Activated CD4-positive, alpha-beta T cell treated with anti-CD3 and anti-CD28 coated beads, Interleukin-2, amount 50 U/mL, for 16 hours (primary cell): Measurements from ENCODE around the gene ANKRD44.

ENCODE experiments used
- DNase-seq: peaks from one replicate; pipeline ENCODE4 v3.0.0-alpha.2; 2020

Gene ANKRD44

GRCh38 chr2:197137826-197138477, 172.6 kb downstream of the ANKRD44 start:
- DNase-seq, result peak; percentile 47

- peak; percentile 24 for DNase-seq
These were observed 173.3 kb downstream of the ANKRD44 start for GRCh38 chr2:197137231-197137630.

DNA sequence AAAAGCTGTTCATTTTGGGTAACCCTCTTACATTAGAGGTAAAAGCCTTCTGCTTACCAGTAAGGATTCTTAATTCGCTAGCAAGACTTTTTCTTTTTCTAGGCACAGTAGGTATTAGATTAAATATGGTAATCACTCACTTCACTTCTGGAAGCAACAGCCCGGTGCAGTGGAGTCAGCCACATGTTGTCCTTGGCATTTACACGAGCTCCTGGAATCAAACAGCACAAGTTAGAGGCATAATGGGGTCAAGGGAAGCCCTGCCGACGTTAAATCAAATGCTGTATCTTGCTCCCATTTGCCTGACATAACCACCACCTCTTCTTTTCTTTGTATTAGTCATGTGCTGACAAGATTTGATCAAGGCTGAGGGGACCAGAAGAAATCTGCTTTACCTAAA, 174.1 kb downstream of the ANKRD44 start:
- DNase-seq, result peak; percentile 21

DNA sequence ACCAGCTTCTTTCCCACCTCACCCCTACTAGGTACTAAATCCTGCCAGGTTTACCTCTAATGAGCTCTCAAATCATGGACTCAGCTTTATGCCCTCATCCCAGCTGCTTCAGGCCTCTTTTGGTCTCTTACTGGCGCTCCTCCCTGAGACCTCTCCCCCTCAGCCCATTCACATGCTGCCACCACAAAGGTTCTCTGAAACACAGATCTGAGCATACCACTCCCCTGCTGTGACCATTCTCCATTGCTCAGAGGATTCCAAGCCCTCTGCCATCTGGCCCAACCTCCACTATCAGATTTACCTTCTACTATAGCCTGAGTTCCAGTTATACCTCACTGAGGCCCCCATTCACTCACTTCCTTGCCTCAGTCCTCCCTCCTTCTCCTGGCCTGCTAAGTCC, 174.8 kb downstream of the ANKRD44 start:
- DNase-seq, result no peak

GRCh38 chr2:197134206-197134605, 176.4 kb downstream of the ANKRD44 start:
- DNase-seq, result no peak

GRCh38 chr2:197131558-197131855, 179.1 kb downstream of the ANKRD44 start:
- no peak for DNase-seq

DNA sequence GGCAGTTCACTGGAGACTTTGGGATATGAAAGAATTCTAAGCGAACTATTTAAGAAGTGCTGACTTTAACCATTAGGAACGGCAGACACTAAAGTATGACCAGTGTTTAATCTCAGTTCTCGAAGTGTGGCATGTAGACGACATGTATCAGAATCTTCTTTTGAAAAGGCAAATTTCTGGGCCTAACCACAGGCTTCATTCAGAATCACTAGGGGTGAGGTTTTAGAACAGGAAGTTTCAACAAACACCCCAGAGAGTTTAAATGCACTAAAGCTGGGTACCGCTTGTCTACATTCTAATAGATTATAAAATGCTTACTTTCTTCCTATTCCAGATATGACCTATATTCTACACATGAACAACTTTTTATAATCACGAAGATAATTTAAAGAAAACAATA, 180.3 kb downstream of the ANKRD44 start:
- peak; percentile 51 for DNase-seq

DNA sequence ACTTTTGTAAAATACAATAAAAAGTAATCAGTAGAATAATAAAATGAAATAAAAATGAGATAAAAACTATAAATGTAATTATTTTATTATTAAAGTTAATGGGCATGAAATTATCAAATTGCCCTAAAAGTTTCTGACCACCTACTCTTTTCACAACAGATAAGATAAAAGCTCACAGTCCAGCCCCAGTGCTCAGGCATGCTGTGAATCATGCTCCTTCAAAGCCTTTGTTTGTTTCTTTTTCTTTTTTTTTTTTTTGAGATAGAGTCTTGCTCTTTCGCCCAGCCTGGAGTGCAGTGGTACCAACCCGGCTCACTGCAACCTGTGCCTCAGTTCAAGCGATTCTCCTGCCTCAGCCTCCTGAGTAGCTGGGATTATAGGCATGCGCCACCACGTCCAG, 181.7 kb downstream of the ANKRD44 start:
- DNase-seq, result no peak

DNA sequence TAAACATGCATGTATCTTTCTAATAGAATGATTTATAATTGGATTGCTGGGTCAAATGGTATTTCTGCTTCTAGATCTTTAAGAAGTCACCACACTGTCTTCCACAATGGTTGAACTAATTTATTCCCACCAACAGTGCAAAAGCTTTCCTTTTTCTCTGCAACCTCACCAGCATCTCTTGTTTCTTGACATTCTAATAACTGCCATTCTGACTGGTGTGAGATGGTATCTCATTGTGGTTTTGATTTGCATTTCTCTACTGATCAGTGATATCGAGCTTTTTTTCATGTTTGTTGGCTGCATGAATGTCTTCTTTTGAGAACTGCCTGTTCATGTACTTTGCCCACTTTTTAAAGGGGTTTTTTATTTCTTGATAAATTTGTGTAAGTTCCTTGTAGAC, 182.5 kb downstream of the ANKRD44 start:
- peak; percentile 52 for DNase-seq

GRCh38 chr2:197126630-197127352, 183.8 kb downstream of the ANKRD44 start:
- no peak for DNase-seq

- no peak for DNase-seq
These were observed 185.8 kb downstream of the ANKRD44 start for GRCh38 chr2:197124639-197125390.

- DNase-seq, result no peak
These were observed 187.8 kb downstream of the ANKRD44 start for GRCh38 chr2:197122821-197123220.

DNA sequence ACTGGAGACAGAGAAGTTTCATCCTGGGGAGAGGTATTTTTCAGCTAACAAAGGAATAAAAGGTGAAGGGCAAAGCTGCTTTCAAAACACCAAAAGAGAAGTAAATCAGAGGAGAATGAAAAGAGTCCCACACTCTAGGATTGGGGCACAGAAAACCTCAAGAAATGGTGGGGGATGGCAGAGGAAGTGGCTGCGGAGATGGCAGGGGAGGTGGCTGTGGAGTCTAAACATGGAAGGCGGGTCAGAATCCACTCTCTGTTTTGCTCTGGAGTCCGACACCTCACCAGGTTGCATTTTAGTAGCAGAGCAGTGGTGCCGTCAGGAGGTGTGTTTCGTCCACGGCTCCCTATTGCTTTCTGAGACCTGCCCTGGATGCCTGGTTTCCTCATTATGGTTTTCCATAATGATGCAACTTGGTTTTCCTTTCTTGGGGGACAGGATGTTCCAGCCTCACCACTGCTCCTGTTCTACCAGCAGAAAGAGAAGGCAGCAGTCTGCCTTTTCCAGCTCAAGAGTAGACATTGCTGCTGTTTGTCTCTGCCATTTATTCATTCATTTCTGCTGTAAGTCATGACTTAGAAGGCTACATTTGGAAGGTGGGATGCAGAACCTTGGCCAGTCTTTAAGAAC, 188.7 kb downstream of the ANKRD44 start:
- no peak for DNase-seq

DNA sequence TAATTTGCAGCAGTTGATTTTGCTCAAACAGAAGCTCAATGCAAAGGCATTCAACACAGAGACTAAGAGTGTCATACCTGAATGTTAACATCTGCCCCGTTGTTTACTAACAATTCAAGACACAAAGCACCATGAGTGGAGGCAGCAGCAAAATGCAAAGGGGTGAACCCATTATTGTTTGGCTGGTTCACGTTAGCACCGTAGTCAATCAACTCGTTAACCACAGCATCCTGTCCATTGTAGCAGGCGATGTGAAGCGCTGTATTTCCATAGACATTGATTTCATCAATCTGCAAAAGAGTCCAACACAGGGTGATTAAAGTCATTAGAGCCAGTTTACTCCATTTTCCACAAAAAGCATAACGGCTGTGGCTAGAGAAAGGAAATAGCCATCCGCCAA, 189.3 kb downstream of the ANKRD44 start:
- peak; percentile 10 for DNase-seq

DNA sequence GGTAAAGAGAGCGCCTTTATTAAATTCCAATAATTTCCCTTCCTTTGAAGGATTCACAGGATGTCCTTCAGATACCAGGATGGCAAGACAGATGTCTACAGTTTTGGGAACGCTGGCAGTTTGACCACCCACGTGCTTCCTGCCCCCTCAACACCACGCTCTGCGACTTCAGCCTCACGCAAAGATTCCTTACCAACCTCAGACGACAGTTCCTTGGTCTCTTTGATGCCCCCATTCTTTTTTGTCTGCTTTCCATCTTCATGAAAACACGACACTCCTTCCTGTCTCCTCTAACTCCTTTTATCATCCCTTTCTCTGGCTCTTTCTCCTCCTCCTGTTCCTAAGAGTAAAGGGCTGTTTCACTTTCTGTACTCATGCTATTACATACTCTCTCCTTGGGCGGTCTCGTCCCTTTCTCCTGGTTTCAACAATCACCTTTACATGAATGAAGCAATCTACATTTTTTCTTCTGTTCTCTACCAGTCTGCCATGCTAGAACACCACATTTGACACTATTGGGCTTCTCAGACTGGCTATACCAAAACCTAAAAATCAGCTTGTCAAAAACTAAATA, 194.2 kb downstream of the ANKRD44 start:
- DNase-seq, result no peak

DNA sequence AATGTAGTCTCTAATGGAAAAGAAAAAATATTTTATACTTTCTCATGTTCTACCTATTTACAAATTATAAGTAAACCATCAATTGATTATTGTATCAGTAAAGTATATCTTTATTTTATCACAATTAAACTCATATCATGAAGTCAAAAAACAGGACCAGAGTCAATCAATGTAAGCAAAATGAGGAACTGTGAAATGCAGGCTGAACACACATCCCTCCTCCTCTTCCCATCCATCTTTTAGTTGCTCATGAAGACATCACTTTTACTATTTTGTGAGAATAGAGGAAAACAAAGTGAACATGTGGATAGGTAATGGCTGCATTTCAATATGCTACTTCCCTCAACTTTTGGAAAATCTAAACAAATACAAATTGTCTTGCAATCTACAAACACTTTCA, 195.3 kb downstream of the ANKRD44 start:
- DNase-seq, result no peak

GRCh38 chr2:197113275-197113711, 197.3 kb downstream of the ANKRD44 start:
- peak; percentile 37 for DNase-seq

- no peak for DNase-seq
These were observed 201.3 kb downstream of the ANKRD44 start for GRCh38 chr2:197109326-197109725.

DNA sequence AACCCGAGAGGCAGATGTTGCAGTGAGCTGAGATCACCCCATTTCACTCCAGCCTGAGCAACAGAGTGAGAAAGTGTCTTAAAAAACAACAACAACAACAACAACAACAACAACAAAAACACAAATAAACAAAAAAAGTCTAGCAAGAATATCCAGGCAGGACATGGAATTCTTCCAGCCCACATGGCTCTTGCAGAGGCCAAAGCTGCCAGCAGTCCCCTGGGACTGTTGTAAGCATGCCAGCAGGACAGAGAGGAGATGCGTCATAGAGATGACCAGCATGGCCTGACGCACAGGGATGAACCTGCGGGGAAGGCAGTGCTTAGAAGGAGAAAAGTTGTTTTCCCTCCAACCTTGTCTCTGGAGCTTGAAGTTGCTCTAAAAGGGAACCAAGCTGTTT, 201.8 kb downstream of the ANKRD44 start:
- DNase-seq, result no peak

- no peak for DNase-seq
These were observed 203.0 kb downstream of the ANKRD44 start for GRCh38 chr2:197107291-197108269.

- no peak for DNase-seq
These were observed 207.2 kb downstream of the ANKRD44 start for GRCh38 chr2:197103363-197103762.

DNA sequence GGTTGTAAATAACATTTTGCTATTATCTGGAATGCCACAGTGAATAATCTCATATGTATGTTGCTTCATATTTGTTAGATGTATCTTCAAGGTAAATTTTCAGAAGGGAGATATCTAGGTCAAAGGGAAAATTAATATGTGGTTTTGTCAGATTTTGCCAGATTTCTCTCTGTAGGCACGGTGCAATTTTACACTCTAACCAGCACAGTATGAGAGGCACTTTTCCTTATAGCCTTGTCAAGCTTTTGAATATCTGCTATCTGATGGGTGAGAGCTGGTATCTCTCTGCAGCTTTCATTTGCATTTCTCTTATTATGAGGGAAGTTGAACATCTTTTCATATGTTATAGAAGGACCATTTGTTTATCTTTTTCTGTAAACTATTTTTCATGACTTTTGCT, 208.3 kb downstream of the ANKRD44 start:
- no peak for DNase-seq
